HG03565 (cell line): ENCODE results near the gene PALLD.

Experiments
- ATAC-seq: cut with Tn5 transposase; IDR thresholded peaks from one replicate; pipeline ENCODE4 v1.9.1; 2021; ENCODE audit warnings: mild to moderate bottlenecking, moderate library complexity; ENCODE audit not compliant: unreplicated experiment

PALLD gene

GRCh38 chr4:168522829-168523489 lies 26.1 kb downstream of the PALLD start:
- ATAC-seq: no peak

- ATAC-seq: no peak
Observed at GRCh38 chr4:168524006-168524405, 27.2 kb downstream of the PALLD start.

DNA sequence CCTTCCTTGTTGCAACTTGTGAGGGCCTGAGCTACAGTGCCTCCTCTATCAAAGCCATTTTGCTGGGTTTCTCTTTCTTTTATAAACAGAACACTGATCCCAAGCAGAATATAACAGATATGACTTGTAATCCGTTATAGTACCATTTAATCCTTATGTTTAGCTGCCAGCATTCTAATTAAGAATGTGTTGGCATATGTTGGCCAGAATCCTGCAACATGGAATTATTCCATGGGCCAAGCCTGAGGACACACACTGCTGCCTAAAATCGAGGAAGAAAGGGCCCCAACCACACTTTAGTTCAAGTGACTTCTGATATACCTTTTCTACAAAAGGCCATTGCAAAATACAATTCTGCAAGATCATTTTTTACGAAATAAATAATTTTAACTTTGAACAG lies 28.0 kb downstream of the PALLD start:
- no peak for ATAC-seq

DNA sequence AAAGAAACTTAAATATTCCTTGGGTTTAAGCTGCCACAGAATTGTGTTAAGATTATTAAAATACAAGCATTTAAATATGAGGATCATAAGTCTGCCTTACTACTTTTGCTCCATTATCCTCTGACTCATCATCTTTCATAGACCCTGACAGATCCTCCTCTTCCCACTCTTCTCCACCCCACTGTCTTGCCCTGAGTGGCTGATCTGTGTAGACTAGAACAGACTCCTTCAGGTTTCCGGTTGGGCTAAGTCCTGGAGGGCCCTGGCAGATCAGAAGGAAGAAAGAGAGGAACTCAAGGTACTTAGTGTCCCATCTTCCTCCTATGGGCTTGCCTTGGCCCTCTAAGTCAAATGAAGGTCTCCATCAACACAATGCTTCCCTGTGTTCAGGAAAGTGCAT lies 30.7 kb downstream of the PALLD start:
- no peak for ATAC-seq

DNA sequence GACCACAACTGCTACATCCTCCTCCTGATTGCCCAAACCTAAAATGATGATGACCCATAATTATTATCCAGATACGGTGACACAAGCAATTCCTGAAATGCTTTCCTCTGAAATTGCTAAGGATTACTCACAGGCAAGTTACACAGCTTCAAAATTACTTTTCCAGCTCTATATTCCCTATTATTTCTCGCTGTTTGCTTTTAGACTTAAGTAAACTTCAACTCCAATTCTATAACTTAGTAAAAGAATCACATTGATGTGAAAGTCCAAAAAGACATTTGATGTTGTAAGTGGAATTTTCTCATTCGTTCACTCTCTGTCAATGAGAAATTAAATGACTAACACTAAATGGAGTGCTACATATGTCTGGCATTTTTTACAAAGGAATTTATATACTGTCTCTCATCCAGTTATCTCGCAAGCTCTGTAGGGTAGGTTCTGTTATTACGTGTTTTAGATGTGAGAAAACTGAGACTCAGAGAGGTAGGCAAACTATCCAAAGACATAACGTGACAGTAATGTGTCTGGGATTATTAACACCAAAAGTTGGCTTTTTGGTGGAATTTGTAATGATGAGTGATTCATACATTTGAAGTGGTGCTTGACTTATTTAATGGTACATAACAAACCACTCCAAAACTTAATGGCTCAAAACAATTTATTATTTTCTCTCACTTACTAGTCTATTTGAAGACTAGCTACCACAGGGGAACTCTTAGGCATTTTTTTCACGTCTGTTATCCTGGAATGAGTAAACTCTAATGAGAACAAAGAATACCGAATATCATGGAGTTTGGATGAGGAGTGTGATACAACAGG lies 31.5 kb downstream of the PALLD start:
- ATAC-seq: no peak

- no peak for ATAC-seq
Observed at GRCh38 chr4:168529257-168529656, 32.4 kb downstream of the PALLD start.

GRCh38 chr4:168531305-168531704 lies 34.5 kb downstream of the PALLD start:
- ATAC-seq: no peak

- ATAC-seq: no peak
Observed at GRCh38 chr4:168534535-168534934, 37.7 kb downstream of the PALLD start.

DNA sequence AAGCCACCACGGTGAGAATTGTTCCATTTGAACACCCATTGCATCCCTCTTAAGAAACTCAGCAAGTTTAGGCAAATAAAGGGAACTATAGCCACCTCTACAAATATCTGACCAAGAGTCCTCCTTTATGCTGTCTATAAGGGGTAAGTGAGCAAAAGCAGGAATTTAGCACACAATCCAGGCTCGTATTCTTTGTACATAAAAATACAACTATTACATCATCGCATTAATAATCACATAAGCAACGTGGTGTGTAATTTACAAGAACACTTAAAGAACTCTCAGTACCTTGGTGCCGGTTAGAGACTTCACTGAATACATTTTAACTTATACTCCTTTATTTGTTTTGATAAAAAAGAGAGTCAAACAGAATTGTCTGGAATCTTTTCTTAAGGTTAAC lies 38.8 kb downstream of the PALLD start:
- no peak for ATAC-seq

GRCh38 chr4:168536448-168536847 lies 39.6 kb downstream of the PALLD start:
- ATAC-seq: no peak

GRCh38 chr4:168537086-168537485 lies 40.2 kb downstream of the PALLD start:
- no peak for ATAC-seq

DNA sequence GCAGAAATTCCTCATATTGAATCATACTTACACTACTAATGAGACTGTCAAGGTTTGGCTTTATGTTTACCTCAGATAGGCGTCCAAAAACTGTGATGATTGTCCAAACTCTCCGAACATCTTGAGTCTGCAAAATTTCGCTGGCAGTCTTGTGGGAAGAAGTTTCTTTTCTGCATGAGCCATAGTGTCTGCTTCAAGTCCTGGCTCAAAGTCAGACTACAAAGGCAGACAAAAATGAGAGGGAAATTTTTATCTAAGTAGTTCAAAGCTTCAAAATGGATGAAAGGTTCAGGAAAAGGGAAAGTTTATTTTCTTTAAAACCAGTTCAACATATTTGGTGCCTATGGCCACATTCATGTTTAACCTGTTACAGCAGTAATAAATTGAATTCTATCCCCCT lies 40.7 kb downstream of the PALLD start:
- no peak for ATAC-seq

GRCh38 chr4:168538632-168539031 lies 41.8 kb downstream of the PALLD start:
- ATAC-seq: no peak

GRCh38 chr4:168540086-168540485 lies 43.2 kb downstream of the PALLD start:
- ATAC-seq: no peak

- ATAC-seq: no peak
Observed at GRCh38 chr4:168540503-168541265, 43.8 kb downstream of the PALLD start.

DNA sequence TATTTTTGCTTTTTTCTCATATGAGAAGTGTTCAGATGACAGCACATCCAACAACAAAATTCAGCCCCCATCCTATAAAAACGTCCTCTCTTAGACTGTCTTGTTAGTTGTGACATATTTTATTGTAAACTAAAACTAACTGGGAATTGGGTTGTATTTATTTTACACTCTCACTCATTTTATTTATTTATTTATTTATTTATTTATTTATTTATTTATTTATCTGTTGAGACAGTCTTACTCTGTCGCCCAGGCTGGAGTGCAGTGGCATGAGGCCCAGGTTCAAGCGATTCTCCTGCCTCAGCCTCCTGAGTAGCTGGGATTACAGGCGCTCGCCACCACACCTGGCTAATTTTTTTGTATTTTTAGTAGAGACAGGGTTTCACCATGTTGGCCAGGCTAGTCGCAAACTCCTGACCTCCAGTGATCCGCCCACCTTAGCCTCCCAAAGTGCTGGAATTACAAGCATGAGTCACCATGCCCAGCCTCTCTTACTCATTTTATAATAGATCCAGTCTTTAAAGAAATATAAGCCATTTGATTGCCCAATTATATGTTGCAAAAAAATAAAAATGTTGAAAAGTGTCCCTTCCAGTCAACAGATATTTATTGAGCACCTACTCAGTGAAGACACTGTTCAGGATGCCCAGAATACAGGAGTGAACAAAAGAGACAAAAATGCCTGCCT lies 44.6 kb downstream of the PALLD start:
- ATAC-seq: no peak

DNA sequence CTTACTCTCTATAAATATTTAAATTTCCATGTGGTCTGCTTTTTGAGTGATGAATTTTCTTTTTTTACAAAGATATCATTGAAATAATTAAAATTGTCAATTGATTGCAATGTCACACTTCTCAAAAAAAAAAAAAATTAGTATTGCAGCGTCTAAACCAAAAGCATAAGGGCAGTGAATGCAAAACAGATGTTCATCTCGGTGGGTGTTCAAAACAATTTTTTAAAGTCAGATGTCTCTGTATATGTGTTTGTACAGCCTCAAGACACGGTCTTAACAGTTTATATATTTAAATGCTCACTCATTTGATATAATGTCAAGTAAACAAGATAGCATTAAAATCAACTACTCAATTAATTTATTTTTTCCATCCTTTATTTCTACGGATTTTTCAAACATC lies 52.3 kb downstream of the PALLD start:
- ATAC-seq: no peak

GRCh38 chr4:168550064-168550766 lies 53.4 kb downstream of the PALLD start:
- no peak for ATAC-seq

DNA sequence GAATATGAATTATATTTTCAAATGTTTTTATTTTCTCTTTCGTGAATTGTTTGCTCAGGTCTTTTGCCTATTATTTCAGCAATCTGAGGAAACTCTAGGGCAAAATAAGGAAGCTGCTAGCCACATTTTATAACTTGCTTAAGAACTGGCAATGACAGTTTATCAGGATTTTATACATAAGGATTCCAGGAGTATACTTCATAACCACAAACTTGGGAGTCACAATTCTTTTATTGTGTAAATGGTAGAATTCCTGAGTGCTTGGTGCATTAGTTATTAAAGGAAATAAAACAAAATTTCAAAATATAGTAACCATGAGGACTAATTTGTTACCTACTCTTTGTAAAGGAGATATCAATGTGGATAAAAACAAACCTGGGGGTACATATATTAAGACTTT lies 54.4 kb downstream of the PALLD start:
- no peak for ATAC-seq

DNA sequence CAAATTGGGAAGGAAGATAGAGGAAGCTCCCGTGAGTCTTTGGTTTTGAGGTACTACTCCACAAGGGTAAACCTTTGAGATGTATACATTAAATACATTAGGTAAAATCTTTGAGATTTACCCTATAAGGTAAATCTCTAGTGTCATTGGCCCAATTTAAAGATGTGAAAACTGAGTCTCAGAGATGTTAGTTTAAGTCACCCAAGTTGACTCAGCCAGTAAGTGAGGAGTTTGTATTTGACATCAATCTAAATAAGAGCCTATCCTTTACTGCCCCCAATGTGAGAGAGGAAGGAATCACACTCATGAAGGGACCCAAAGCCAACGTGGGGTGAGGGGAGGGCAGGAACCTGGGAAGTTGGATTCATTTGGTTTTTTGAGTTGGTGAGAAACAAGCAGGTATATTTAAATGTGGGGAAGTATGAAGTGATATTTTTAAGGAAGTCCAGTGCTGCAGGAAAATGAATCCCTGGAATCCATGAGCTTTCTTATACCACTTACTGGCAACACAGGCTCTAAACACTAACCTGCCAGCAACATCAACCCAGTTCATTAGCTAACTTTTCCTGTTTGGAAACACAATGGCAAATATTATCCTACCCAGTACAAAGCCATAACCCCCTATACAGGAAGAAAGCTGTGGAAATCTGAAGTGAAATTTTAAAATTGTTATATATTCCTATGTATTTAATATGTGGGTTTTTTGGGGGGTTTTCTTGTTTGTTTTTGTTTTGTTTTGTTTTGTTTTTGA lies 55.3 kb downstream of the PALLD start:
- ATAC-seq: no peak
